Stimulated activated CD8-positive, alpha-beta memory T cell treated with anti-CD3 and anti-CD28 coated beads, Interleukin-7, amount 100 ng/mL, for 4 hours (primary cell): Measurements from ENCODE around the gene VMO1.
A peak's percentile ranks its signal among the peaks of the same experiment; 100 is the strongest.

Experiments used
- DNase-seq, 2 donors: peaks; one replicate each; pipeline ENCODE4 v3.0.0-alpha.2; 2020; ENCODE audit warnings: low read depth in 2 of 2

VMO1 gene

GRCh38 chr17:4764595-4764994 lies 21.6 kb downstream of the VMO1 start:
- DNase-seq = no peak

DNA sequence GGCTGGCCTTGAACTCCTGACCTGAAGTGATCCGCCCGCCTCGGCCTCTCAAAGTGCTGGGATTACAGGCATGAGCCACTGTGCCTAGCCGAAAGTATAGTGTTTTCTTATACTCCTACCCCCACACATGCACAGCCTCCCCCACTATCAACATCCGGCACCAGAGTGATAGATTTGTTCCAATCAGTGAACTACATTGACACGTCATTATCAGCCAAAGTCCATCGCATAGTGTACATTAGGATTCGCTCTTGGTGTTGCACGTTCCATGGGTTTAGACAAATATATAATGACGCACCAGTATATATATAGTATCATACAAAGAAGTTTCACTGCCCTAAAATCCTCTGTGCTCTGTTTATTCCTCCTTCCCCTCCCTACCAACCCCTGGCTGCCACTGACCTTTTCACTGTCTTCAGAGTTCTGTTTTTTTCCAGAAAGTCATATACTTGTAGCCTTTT lies 26.4 kb downstream of the VMO1 start:
- DNase-seq = no peak

DNA sequence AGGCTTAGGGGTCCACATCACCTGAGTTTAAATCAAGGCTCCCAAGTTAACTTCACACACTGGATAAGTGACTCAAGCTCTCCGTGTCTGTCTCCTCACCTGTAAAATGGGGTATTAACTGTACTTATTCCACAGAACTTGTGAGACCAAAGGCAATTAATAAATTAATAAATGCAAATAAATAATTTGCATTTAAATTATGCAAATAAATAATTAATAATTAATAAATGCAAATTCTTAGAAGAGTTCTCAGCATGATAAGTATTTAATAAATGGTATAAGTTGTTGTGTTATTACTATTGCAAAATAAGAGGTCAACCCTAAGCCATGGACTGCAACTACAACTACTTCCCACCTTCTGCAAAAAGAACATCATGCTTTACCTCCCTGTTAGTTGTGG lies 32.8 kb downstream of the VMO1 start:
- no peak for DNase-seq

DNA sequence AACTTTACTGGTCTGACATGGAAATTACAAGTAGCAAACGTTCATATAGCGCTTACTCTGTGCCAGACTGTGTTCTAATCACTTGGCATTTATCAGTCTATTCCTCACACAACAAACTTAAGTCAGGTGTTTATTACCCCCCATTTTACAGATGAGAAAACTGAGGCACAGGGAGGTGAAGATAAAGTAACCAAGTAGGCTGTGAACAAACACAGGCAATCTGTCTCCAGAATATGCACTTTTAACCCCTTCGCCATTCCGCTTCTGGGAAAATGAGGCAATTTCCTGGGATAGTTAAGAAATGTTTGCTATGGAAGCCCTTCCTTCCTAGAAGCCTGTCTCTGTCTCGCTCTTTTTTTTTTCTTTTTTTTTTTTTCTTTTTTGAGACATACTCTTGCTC lies 34.2 kb downstream of the VMO1 start:
- DNase-seq = no peak

DNA sequence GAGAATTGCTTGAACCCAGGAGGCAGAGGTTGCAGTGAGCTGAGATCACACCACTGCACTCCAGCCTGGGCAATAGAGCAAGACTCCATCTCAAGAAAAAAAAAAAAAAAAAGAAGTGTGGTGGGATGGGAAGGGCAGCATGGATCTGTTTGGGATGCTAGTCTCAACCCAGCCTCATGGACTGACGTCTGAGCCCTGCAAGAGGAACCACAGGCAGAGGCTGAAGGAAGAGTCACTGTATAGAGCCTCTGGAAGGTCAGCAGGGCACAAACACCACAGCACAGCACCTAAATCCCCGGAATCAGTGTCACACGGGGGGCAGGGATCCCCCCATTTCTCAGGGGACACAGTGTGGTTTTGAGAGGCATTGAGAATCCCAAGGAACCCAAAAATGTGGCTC lies 35.6 kb downstream of the VMO1 start:
- DNase-seq = no peak

DNA sequence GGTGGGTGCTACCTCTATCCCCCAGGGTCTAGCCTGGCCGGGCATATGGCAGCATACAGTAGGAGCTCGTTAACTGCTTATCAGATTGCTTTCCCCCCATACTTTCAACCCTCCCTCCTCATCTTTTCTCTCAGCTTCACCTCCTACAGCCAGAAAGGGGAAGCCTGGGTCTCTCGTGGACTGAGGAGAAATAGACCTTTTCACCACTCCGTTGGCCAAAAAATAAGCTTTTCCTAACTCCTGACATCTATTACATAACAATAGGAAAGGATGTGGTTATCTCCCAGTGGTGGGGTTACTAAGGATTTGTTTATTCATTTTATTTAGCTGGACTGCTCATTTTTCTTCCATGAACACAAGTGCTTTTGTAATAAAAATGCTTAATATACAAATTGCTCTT lies 37.5 kb downstream of the VMO1 start:
- DNase-seq = no peak

DNA sequence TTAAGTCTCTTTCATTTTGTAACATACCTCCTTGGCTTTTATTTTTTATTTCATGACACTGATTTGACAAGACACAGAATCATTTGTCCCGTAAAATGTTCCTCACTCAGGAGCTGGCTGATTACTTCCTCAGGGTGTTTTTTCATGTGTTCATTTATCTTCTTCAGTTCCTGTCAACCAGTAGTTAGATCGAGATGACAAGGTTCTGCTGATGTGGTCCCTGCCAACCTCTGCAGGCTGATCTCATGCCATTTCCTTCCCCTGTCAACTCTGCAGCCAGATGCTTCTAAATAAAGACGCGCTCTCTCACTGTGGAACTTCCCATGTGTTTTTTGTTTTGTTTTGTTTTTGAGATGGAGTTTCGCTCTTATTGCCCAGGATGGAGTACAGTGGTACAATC lies 38.3 kb downstream of the VMO1 start:
- DNase-seq = no peak

GRCh38 chr17:4744999-4745969 lies 40.9 kb downstream of the VMO1 start:
- no peak for DNase-seq

GRCh38 chr17:4743898-4744297 lies 42.3 kb downstream of the VMO1 start:
- DNase-seq = no peak

DNA sequence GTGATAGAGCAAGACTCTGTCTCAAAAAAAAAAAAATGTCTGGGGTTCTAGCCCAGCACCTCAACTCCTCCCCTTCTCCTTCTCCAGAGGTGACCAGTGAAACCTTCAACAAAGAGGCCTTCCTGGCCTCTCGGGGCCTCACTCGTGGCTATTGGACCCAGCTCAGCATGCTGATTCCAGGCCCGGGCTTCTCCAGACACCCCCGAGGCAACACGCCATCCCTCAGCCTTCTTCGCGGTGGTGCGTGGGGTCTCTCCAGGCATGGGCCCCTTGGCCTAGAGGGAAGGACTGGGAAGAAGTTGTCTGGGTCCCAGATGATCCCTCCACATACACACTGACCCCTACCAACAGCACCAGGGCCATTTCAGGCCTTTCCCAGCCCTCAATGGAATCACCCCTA lies 42.9 kb downstream of the VMO1 start:
- no peak for DNase-seq

- DNase-seq = no peak
These were observed 43.5 kb downstream of the VMO1 start for GRCh38 chr17:4742629-4743028.

- DNase-seq = no peak
These were observed 44.0 kb downstream of the VMO1 start for GRCh38 chr17:4742133-4742532.

DNA sequence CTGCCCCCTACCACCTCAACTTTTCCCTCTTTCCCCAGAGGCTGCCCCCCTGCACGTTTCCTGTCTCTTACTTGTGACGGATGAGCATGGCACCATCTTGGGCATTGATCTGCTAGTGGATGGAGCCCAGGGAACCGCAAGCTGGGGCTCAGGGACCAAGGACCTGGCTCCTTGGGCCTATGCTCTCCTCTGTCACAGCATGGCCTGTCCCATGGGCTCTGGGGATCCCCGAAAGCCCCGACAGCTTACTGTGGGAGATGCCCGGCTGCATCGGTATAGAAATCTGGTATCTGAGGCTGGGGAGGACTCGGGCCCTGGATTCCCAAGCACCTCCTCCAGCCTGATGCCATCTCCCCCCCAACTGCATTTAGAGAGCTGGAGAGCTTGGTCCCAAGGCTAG lies 44.6 kb downstream of the VMO1 start:
- DNase-seq = no peak

DNA sequence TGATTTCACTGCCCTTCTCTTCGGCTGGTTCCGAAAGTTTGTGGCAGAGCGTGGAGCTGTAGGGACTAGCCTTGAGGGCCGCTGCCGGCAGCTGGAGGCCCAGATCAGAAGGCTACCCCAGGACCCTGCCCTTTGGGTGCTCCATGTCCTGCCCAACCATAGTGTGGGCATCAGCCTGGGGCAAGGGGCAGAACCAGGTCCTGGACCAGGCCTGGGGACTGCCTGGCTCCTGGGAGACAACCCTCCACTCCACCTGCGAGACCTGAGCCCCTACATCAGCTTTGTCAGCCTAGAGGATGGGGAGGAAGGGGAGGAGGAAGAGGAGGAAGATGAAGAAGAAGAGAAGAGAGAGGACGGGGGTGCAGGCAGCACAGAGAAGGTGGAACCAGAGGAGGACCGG lies 45.6 kb downstream of the VMO1 start:
- DNase-seq = no peak

GRCh38 chr17:4740025-4740351 lies 46.2 kb downstream of the VMO1 start:
- DNase-seq = no peak

- DNase-seq = peak; percentile 29 to 57
These were observed 46.8 kb downstream of the VMO1 start, which contains the start of the genes CXCL16 and ZMYND15 for GRCh38 chr17:4739122-4740024. Gene CXCL16, minus strand, starts transcription at chr17:4739928. Its CDS starts 589 bp downstream, at chr17:4739339. Gene ZMYND15, plus strand, starts transcription at chr17:4739833. Its CDS starts 716 bp downstream, at chr17:4740549.

GRCh38 chr17:4738136-4739121 lies 47.7 kb downstream of the VMO1 start:
- no peak for DNase-seq

GRCh38 chr17:4735876-4736651 lies 50.1 kb downstream of the VMO1 start:
- DNase-seq = no peak
